Measurements from ENCODE around the gene PLCB1.

DNA sequence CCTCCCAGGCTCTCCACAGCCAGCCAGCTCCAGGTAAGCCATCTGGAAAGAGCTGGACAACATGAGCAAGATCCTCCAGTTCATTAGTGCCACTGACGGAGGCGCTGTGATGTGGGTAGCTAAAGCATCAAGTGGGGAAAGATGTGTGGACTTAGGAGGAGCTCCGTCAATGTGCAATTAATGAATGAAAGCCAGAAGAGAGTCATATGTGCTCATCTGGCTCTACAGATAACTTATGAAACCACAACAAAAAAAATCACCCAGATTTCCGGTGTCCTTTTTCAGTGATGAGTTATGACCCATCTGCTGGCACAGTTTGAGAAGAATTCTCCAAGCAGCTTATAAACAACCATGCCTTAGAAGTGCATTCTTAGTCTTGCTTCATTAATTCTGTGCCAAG is 625.1 kb downstream of the PLCB1 start:
- TF ChIP-seq, protein P1, sequence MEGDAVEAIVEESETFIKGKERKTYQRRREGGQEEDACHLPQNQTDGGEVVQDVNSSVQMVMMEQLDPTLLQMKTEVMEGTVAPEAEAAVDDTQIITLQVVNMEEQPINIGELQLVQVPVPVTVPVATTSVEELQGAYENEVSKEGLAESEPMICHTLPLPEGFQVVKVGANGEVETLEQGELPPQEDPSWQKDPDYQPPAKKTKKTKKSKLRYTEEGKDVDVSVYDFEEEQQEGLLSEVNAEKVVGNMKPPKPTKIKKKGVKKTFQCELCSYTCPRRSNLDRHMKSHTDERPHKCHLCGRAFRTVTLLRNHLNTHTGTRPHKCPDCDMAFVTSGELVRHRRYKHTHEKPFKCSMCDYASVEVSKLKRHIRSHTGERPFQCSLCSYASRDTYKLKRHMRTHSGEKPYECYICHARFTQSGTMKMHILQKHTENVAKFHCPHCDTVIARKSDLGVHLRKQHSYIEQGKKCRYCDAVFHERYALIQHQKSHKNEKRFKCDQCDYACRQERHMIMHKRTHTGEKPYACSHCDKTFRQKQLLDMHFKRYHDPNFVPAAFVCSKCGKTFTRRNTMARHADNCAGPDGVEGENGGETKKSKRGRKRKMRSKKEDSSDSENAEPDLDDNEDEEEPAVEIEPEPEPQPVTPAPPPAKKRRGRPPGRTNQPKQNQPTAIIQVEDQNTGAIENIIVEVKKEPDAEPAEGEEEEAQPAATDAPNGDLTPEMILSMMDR (conservative IDR thresholded peaks at IDR 0.05; ENCODE audit: low read depth in 2 of 2) = no peak
- no peak for TF ChIP-seq EZH2phosphoT487 (IDR thresholded peaks at IDR 0.05; ENCODE audit: unreplicated experiment)
- TF ChIP-seq EZH2 (IDR thresholded peaks at IDR 0.05; ENCODE audit: low read depth, unreplicated experiment) = no peak
- no peak for TF ChIP-seq POLR2AphosphoS5 (IDR thresholded peaks at IDR 0.05; ENCODE audit: low read depth)
